Left ventricle myocardium inferior (tissue), 1 donor: ENCODE measurements around the gene C1QTNF5. TPM values are rescaled to one million over a fixed set of nuclear protein-coding genes. Genes with fewer than 3 reads are reported as not detected.

Source experiments
- DNase-seq: peaks from one replicate; pipeline ENCODE4 v3.0.0-alpha.2; 2020
- H3K27ac ChIP-seq: fragments of 200-600 bp; replicated peaks from 2 replicates; pipeline ENCODE4 v1.8.0; 2021
- H3K27me3 ChIP-seq: fragments of 200-600 bp; 2 replicates; pipeline ENCODE4 v1.8.0; 2021; ENCODE audit warnings: low read depth
- H3K36me3 ChIP-seq: fragments of 200-600 bp; 2 replicates; pipeline ENCODE4 v1.8.0; 2021
- H3K4me1 ChIP-seq: fragments of 200-600 bp; 2 replicates; pipeline ENCODE4 v1.8.0; 2021
- H3K4me3 ChIP-seq: fragments of 200-600 bp; 2 replicates; pipeline ENCODE4 v1.8.0; 2021; ENCODE audit warnings: mild to moderate bottlenecking, moderate library complexity
- H3K9me3 ChIP-seq: fragments of 200-600 bp; replicated peaks from 2 replicates; pipeline ENCODE4 v1.8.0; 2021
- CTCF ChIP-seq: fragments of 200-600 bp; IDR thresholded peaks from 2 replicates; pipeline ENCODE4 v1.8.0; 2021; ENCODE audit warnings: antibody characterized with exemption, mild to moderate bottlenecking, borderline replicate concordance
- intact Hi-C: fragments of 100-400 bp; cut with micrococcal nuclease; formaldehyde crosslinking; loops from one replicate; pipeline ENCODE4 v1.11.0; 2022
- total RNA-seq: library from RNA; stranded (reverse); fragmentation: NEBNext Ultra II Directional; extraction: Animal tissue kit (Norgen Biotek cat#: 25700); gene quantifications from one replicate; pipeline ENCODE4 v1.2.1, GENCODE V29; 2021
- donor health status: DM: no; HTN: yes; CAD: no; lungs with severe emphysema.

Gene C1QTNF5
- total RNA-seq, 1 donor from 2014 or later: 14.4 TPM

DNA sequence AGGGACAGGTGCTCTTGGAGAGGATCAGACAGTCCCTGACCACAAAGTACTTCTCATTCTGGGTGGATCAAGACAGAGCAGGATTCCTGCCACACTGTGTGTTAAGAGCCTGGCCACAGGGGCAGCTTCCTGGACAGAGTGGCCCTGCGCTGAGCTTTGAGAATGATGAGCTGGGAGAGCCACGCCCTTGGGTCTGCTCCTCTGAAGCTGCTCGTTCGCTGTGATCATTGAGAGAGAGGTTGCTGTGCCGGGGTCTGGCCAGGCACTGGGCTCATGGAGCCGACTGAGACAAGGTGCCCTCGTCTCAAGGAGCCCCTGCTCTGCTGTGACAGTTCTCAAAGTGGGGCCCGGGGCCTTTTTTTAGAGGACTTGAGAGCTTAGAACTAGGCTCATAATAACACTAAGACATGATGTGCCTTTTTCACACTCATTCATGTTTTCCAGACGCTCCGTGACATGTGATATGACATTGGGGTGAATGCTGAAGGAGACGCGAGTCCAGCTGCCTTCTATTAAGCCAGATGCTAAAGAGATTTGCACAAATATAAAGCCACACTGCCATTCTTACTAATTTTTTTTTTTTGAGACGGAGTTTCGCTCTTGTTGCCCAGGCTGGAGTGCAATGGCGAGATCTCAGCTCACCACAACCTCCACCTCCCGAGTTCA lies 7.4 kb upstream of the C1QTNF5 start:
- Histone ChIP-seq H3K36me3 (no peaks in the 10 kb centered on the region), H3K27ac (no peak overlapping the region), H3K27me3 (no peaks in the 10 kb centered on the region), H3K9me3 (no peaks in the 10 kb centered on the region), H3K4me1 (peaks cover 21% of the 10 kb centered on the region), H3K4me3 (no peak overlapping the region)
- intact Hi-C loops: no loop called here
- no peak for TF ChIP-seq CTCF
- DNase-seq: no peak

DNA sequence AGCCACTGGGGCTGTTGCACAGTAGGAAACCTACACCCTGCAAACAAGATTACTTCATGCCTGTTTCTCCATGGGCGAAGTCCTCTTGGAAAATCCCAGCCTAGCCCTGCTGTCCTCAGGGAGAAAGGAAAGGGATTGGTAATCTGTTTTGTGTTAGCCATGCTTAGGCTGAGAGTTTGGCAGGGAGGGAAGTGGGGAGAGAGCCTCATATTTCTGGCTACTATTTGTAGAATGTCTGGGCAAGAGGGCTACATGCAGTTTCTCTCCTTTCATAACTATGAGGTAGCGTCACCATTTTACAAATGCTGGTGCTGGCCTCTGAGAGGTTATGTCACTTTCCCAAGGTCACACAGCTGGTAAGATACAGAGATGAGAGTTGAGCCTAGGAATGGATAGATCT lies 6.6 kb upstream of the C1QTNF5 start:
- Histone ChIP-seq H3K27ac (no peak overlapping the region), H3K4me1 (peaks cover 12% of the 10 kb centered on the region)
- intact Hi-C loops: no loop called here

DNA sequence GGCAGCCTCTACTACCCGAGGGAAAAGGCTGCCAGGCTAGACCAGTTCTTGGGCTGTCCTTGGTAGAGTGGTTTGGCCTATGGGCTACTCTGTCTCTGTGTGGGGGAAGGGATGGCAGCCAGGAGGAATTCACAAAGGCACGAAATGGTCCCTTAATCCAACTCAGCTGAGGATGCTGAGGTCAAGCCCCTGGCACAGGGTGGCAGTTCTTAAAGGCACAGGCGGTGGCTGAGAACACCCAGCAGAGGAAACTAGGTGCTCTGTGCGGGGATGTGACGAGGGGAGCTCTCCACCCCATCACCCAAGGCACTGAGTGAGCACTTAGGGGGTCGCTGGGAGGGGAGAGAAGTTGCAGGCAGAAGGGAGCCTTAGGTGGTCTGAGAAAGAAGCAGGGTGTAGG lies 5.9 kb upstream of the C1QTNF5 start, which contains the start of gene MFRP:
Gene MFRP, minus strand, starts transcription at position 101 of the 400 bp plus-strand sequence. CDS start 192 bp downstream, outside the sequence.
- Histone ChIP-seq H3K9me3 (no peaks in the 10 kb centered on the region), H3K27me3 (no peaks in the 10 kb centered on the region), H3K36me3 (no peaks in the 10 kb centered on the region), H3K4me1 (peaks cover 12% of the 10 kb centered on the region), H3K27ac (no peak within 1 kb of the TSS), H3K4me3 (no peak within 1 kb of the TSS)
- DNase-seq: no peak
- TF ChIP-seq CTCF: no peak
- intact Hi-C loops: no loop called here

More for the DNA sequence above, 6.6 kb upstream of the C1QTNF5 start:
- no peaks in the 10 kb centered on the region for H3K9me3 ChIP-seq
- no peak for DNase-seq
- no peak overlapping the region for H3K4me3 ChIP-seq
- H3K27me3 ChIP-seq: no peaks in the 10 kb centered on the region
- TF ChIP-seq CTCF: no peak
- H3K36me3 ChIP-seq: no peaks in the 10 kb centered on the region

- H3K27ac ChIP-seq: no peak overlapping the region
- no peak for TF ChIP-seq CTCF
- H3K4me3 ChIP-seq: no peak overlapping the region
- H3K4me1 ChIP-seq: peaks cover 21% of the 10 kb centered on the region
- DNase-seq: no peak
- no peaks in the 10 kb centered on the region for H3K36me3 ChIP-seq
- intact Hi-C loops: no loop called here
- no peaks in the 10 kb centered on the region for H3K27me3 ChIP-seq
- H3K9me3 ChIP-seq: no peaks in the 10 kb centered on the region
Measured at GRCh38 chr11:119345685-119346084, 5.0 kb upstream of the C1QTNF5 start.

DNA sequence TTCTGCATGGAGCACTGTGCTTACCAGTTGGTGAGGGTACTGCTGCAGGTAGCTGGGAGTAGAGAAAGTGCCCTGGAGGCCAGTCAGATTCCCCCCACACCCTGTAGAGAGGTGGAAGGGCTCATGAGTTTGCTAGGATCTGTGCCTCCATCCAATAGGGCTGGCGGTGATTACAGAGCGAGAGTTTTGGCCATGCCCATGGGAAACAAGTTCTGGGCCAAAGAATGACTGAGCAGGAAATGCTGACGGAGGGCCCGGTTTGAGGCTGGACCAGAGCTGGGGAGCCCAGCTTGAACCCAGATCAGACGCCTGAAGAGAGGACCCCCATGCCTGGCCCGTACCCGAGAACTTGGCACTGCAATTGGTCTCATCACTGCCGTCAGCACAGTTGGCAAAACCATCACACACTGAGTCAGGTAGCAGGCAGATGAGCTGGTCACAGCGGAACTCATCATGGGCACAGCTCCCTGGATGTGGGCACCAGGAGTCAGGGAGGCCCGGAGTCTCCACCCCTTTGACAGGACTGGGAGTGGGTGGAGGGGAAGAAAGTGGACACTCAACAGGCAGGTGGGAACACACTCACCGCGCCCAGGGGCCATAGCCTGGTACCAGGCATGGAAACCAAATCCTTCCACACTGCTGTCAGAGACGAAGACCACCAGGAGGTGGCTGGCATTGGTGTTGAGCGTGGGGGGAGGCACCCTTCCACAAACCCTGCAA lies 3.8 kb upstream of the C1QTNF5 start:
- peaks cover 33% of the 10 kb centered on the region for H3K4me1 ChIP-seq
- no peak for TF ChIP-seq CTCF
- no peaks in the 10 kb centered on the region for H3K27me3 ChIP-seq
- no peak overlapping the region for H3K4me3 ChIP-seq
- H3K27ac ChIP-seq: no peak overlapping the region
- H3K9me3 ChIP-seq: no peaks in the 10 kb centered on the region
- no peaks in the 10 kb centered on the region for H3K36me3 ChIP-seq
- intact Hi-C loops: no loop called here
- no peak for DNase-seq
